K562 (cell line): ENCODE measurements around the gene LIX1L. TPM values are rescaled to one million over a fixed set of nuclear protein-coding genes. Genes with fewer than 3 reads are reported as not detected.
A peak's percentile ranks its signal among the peaks of the same experiment; 100 is the strongest.

ENCODE experiments used
- CTBP1 ChIP-seq: fragments of 450-650 bp; IDR thresholded peaks from 2 replicates; pipeline ENCODE4 v1.6.1; 2016; ENCODE audit warnings: borderline replicate concordance
- EP400 ChIP-seq: fragments of 450-650 bp; IDR thresholded peaks from 2 replicates; pipeline ENCODE4 v1.6.1; 2017; ENCODE audit warnings: antibody characterized with exemption, mild to moderate bottlenecking, moderate library complexity
- FOXM1 ChIP-seq, 2 experiments: fragments of 450-650 bp in 1 of 2; sonication (generic) in 1 of 2; formaldehyde crosslinking in 1 of 2; IDR thresholded peaks; 2 replicates each; pipeline versions ENCODE4 v1.6.1 to v1.9.0; 2017 to 2022; ENCODE audit warnings: low read depth in 2 of 2, mild to moderate bottlenecking in 2 of 2, missing genetic modification reagents in 1 of 2, moderate library complexity in 1 of 2
- HMGN3 ChIP-seq: IDR thresholded peaks from 2 replicates; pipeline ENCODE4 v1.6.1; 2011; ENCODE audit warnings: borderline replicate concordance, low read depth, mild to moderate bottlenecking, mixed read lengths, low read length; ENCODE audit not compliant: insufficient read length; ENCODE audit errors: extremely low read depth
- KLF6 ChIP-seq: fragments of 250-450 bp; sonication (Bioruptor Pico); IDR thresholded peaks from 2 replicates; pipeline ENCODE4 v1.4.0; 2020; ENCODE audit warnings: mild to moderate bottlenecking, moderate library complexity, borderline replicate concordance
- RBFOX2 ChIP-seq: fragments of 200-400 bp; formaldehyde crosslinking; IDR thresholded peaks from 2 replicates; pipeline ENCODE4 v1.6.1; 2017; ENCODE audit warnings: low read depth, mild to moderate bottlenecking, low read length, moderate library complexity
- SNRNP70 ChIP-seq: fragments of 200-400 bp; formaldehyde crosslinking; optimal IDR thresholded peaks from 2 replicates; pipeline ENCODE3; 2017; ENCODE audit warnings: low read depth, low read length
- SRF ChIP-seq, 2 experiments: fragments of 250-450, 450-650 bp in 1 of 2; sonication (Bioruptor Pico) in 1 of 2; sonication (generic) in 1 of 2; formaldehyde crosslinking; IDR thresholded peaks; 2 replicates each; pipeline versions ENCODE4 v1.5.0 to v1.5.1; 2020 to 2022; ENCODE audit warnings: mild to moderate bottlenecking in 1 of 2, missing genetic modification reagents in 1 of 2
- STAT5B ChIP-seq: fragments of 250-450 bp; sonication (Bioruptor Pico); IDR thresholded peaks from 2 replicates; pipeline ENCODE4 v1.8.0; 2021; ENCODE audit warnings: mild to moderate bottlenecking, inconsistent platforms
- TRIM24 ChIP-seq, 2 experiments: fragments of 450-650 bp; IDR thresholded peaks; 2 replicates each; pipeline ENCODE4 v1.6.1; 2016
- polyA plus RNA-seq, 8 experiments: library from polyadenylated mRNA; depleted of rRNA in 4 of 8; stranded (reverse) in 5 of 8; unstranded in 3 of 8; fragments of >200 nt; fragmentation: Nextera tagmentation in 2 of 8; fragmentation: Illumina TruSeq in 1 of 8; extraction: Ambion mirVana in 2 of 8; extraction: Trizol in 1 of 8; gene quantifications; 2 replicates each; pipeline versions ENCODE4 v1.2.1 to v1.2.3, GENCODE V29; 2011 to 2014; ENCODE audit warnings: inconsistent platforms in 1 of 8, missing spikeins in 1 of 8
- total RNA-seq, 7 experiments: library from RNA; depleted of rRNA in 6 of 7; stranded (reverse); fragments of >200 nt in 6 of 7; fragmentation: Illumina TruSeq in 2 of 7; extraction: Trizol in 2 of 7; gene quantifications; 2 replicates each; pipeline versions ENCODE4 v1.2.1 to v1.2.3, GENCODE V29; 2011 to 2021; ENCODE audit warnings: low replicate concordance in 1 of 7
- TF ChIP-seq, protein P1 (sequence below): fragments of 250-450 bp; sonication (Bioruptor Pico); IDR thresholded peaks from 2 replicates; pipeline ENCODE4 v1.4.0; 2020; ENCODE audit warnings: mild to moderate bottlenecking
- TF ChIP-seq, protein P2 (sequence below): fragments of 200-800 bp; sonication (Bioruptor generic); IDR thresholded peaks from 2 replicates; pipeline ENCODE4 v1.6.1; 2017; ENCODE audit warnings: missing genetic modification characterization, missing compliant biosample characterization
- TF ChIP-seq, protein P3 (sequence below), 2 experiments: fragments of 450-650 bp; IDR thresholded peaks; 2 replicates each; pipeline ENCODE4 v1.6.1; 2016; ENCODE audit warnings: mild to moderate bottlenecking in 2 of 2, borderline replicate concordance in 1 of 2, low read depth in 1 of 2, moderate library complexity in 1 of 2

LIX1L gene
- total and polyA plus RNA-seq, 9 of the 15 experiments (the other 6 are each of a cell fraction or from before 2014, with no cell fraction given) = 4.6 to 26.5 (median 12.5) TPM

DNA sequence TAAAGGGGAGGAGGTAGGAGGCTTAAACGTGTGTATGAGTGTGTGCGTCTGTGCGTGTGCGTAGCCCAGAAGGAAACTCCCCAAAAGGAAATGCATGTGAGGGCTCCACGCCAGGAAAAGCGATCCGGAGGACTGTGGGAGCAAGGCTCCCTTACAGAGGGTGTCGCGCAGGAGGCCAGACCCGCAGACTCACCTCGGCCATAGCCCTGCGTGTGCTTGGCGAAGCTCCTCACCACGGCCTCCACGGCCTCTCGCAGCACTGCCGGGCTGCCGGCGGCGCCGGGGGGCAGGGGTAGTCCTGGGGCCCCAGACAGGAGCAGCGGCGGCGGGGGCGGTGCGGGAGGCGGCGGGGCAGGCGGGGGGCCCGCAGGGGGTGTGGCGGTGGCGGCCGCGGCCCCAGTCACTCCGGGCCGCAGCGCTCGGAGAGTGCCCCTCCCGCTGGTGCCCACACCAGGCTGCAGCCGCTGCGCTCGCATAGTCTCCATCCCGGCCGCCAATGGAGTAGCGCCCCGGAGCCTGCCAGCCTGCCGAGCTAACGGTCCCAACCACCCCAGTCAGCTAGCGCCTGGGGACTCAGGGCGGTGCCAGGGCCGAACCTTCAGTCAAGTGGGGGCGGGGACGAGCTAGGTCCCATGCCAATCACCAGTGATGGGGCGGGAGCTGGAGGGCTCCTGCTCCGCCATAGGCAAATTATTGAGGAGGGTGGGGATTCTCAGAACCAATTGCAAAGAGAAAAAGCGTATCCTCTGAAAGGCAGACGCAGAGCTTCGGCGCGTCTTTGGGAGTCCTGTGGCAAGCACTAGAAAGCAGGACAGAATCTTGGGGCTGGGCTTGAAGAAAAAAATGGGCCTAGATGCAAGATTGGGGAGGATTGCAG, at the start of gene LIX1L (continued):
- TF ChIP-seq, protein P1, sequence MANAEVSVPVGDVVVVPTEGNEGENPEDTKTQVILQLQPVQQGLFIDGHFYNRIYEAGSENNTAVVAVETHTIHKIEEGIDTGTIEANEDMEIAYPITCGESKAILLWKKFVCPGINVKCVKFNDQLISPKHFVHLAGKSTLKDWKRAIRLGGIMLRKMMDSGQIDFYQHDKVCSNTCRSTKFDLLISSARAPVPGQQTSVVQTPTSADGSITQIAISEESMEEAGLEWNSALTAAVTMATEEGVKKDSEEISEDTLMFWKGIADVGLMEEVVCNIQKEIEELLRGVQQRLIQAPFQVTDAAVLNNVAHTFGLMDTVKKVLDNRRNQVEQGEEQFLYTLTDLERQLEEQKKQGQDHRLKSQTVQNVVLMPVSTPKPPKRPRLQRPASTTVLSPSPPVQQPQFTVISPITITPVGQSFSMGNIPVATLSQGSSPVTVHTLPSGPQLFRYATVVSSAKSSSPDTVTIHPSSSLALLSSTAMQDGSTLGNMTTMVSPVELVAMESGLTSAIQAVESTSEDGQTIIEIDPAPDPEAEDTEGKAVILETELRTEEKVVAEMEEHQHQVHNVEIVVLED (CRISPR knock-in tag) = peak; percentile 73
- TF ChIP-seq TRIM24 (IDR thresholded peaks at IDR 0.05) = no peak
- TF ChIP-seq, protein P2, sequence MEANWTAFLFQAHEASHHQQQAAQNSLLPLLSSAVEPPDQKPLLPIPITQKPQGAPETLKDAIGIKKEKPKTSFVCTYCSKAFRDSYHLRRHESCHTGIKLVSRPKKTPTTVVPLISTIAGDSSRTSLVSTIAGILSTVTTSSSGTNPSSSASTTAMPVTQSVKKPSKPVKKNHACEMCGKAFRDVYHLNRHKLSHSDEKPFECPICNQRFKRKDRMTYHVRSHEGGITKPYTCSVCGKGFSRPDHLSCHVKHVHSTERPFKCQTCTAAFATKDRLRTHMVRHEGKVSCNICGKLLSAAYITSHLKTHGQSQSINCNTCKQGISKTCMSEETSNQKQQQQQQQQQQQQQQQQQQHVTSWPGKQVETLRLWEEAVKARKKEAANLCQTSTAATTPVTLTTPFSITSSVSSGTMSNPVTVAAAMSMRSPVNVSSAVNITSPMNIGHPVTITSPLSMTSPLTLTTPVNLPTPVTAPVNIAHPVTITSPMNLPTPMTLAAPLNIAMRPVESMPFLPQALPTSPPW = peak; percentile 87
- no peak for TF ChIP-seq FOXM1 (IDR thresholded peaks at IDR 0.05; ENCODE audit: low read depth)
- no peak for TF ChIP-seq FOXM1 (CRISPR knock-in tag; IDR thresholded peaks at IDR 0.05; ENCODE audit: low read depth)
- peak; percentile 76 for TF ChIP-seq RBFOX2
- no peak for TF ChIP-seq KLF6 (CRISPR knock-in tag)
- TF ChIP-seq CTBP1 = peak; percentile 28; the same call in 1 of the 2 replicates
- TF ChIP-seq, protein P3, sequence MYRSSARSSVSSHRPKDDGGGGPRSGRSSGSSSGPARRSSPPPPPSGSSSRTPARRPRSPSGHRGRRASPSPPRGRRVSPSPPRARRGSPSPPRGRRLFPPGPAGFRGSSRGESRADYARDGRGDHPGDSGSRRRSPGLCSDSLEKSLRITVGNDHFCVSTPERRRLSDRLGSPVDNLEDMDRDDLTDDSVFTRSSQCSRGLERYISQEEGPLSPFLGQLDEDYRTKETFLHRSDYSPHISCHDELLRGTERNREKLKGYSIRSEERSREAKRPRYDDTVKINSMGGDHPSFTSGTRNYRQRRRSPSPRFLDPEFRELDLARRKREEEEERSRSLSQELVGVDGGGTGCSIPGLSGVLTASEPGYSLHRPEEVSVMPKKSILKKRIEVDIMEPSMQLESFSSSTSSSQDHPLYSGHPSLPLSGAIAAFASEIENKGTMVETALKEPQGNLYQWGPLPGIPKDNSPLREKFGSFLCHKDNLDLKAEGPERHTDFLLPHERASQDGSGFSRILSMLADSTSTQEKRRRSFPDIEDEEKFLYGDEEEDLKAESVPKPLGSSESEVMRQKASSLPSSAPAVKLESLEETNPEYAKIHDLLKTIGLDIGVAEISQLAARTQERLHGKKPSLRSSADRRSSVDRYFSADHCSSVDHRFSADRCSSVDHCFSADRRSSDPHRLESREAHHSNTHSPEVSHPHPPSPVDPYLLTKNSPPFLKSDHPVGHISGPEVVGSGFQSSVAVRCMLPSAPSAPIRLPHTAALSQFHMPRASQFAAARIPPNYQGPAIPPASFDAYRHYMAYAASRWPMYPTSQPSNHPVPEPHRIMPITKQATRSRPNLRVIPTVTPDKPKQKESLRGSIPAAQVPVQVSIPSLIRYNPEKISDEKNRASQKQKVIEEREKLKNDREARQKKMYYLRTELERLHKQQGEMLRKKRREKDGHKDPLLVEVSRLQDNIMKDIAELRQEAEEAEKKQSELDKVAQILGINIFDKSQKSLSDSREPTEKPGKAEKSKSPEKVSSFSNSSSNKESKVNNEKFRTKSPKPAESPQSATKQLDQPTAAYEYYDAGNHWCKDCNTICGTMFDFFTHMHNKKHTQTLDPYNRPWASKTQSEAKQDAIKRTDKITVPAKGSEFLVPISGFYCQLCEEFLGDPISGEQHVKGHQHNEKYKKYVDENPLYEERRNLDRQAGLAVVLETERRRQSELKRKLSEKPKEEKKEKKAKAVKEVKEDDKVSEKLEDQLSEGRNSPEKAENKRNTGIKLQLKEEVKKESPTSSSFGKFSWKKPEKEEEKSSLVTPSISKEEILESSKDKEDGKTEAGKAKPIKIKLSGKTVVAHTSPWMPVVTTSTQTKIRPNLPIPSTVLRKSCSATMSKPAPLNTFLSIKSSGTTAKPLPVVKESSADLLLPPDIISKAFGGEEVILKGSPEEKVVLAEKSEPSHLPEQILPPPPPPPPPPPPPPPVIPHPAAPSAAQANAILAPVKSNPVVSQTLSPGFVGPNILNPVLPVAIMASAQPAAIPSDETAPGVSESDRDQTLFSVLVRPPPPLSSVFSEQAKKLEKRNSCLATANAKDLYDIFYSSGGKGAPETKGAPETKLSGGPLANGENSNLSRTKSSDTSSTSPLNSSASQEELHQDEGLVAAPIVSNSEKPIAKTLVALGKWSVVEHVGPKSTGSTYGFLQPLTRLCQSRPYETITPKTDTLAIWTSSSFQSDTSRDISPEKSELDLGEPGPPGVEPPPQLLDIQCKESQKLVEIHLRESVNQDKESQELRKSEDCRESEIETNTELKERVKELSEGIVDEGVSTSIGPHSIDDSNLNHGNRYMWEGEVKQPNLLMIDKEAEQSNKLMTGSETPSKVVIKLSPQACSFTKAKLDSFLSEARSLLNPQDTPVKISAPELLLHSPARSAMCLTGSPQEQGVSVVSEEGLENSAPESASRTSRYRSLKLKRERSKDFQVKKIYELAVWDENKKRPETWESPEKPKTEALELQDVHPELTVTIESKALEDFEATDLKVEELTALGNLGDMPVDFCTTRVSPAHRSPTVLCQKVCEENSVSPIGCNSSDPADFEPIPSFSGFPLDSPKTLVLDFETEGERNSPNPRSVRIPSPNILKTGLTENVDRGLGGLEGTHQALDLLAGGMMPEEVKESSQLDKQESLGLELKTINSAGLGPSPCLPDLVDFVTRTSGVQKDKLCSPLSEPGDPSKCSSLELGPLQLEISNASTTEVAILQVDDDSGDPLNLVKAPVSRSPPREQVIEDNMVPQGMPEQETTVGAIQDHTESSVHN (IDR thresholded peaks at IDR 0.05; ENCODE audit: borderline replicate concordance in 1 of 2, low read depth in 1 of 2) = no peak
- peak in 1 of 2 experiments; percentile 90; a peak in 2 of 4 replicates for TF ChIP-seq SRF (CRISPR knock-in tag; IDR thresholded peaks at IDR 0.05)
- peak; percentile 31 for TF ChIP-seq HMGN3
- peak; percentile 36; the same call in 1 of the 2 replicates for TF ChIP-seq EP400
- TF ChIP-seq STAT5B (CRISPR knock-in tag) = no peak
- no peak for TF ChIP-seq SNRNP70
